Breast epithelium (tissue), 3 donors: ENCODE results near the gene TIFAB.

Experiments used
- CTCF ChIP-seq, 3 donors: fragments of 450-650 bp; IDR thresholded peaks; one replicate each; pipeline ENCODE4 v1.5.1; 2016 to 2017; ENCODE audit warnings: antibody characterized with exemption in 3 of 3, mild to moderate bottlenecking in 3 of 3, moderate library complexity in 3 of 3
- POLR2A ChIP-seq: fragments of 450-650 bp; IDR thresholded peaks from one replicate; pipeline ENCODE4 v1.6.1; 2016; ENCODE audit warnings: antibody characterized with exemption, mild to moderate bottlenecking, moderate library complexity
- POLR2AphosphoS5 ChIP-seq, 3 donors: sonication (generic); formaldehyde crosslinking; IDR thresholded peaks; one replicate each; pipeline ENCODE4 v1.6.1; 2017; ENCODE audit warnings: antibody characterized with exemption in 3 of 3

- TF ChIP-seq CTCF (IDR thresholded peaks at IDR 0.05) (no peak), POLR2A (no peak), POLR2AphosphoS5 (IDR thresholded peaks at IDR 0.05) (no peak)
Measured at GRCh38 chr5:135398160-135398854, 53.8 kb downstream of the TIFAB start.
